Endodermal cell (in vitro differentiated cells): ENCODE measurements around the gene ACKR2. TPM values are rescaled to one million over a fixed set of nuclear protein-coding genes. Genes with fewer than 3 reads are reported as not detected.
A peak's percentile ranks its signal among the peaks of the same experiment; 100 is the strongest.

Experiments
- DNase-seq: peaks from one replicate; pipeline ENCODE4 v3.0.0-alpha.2; 2017
- H3K27ac ChIP-seq: 2 replicates; pipeline ENCODE4 v1.5.1; 2013; ENCODE audit warnings: mild to moderate bottlenecking, low read depth, low read length, moderate library complexity
- H3K27me3 ChIP-seq: 2 replicates; pipeline ENCODE4 v1.6.1; 2013; ENCODE audit warnings: mild to moderate bottlenecking, low read length, moderate library complexity; ENCODE audit not compliant: insufficient read depth, control insufficient read depth, poor library complexity, severe bottlenecking
- H3K36me3 ChIP-seq: 2 replicates; pipeline ENCODE4 v1.7.0; 2013; ENCODE audit warnings: mild to moderate bottlenecking, low read length, moderate library complexity; ENCODE audit not compliant: control insufficient read depth, insufficient read depth
- H3K4me1 ChIP-seq: one replicate; pipeline ENCODE4 v1.7.0; 2013; ENCODE audit warnings: low read length; ENCODE audit not compliant: control insufficient read depth, insufficient read depth
- H3K4me3 ChIP-seq: 2 replicates; pipeline ENCODE4 v1.5.1; 2013; ENCODE audit warnings: mild to moderate bottlenecking, low read length, moderate library complexity
- H3K9ac ChIP-seq: 2 replicates; pipeline ENCODE4 v1.6.1; 2013; ENCODE audit warnings: mild to moderate bottlenecking, low read length, moderate library complexity; ENCODE audit not compliant: poor library complexity, severe bottlenecking; ENCODE audit errors: extremely low read depth
- H3K9me3 ChIP-seq: 2 replicates; pipeline ENCODE4 v1.6.1; 2013; ENCODE audit warnings: mild to moderate bottlenecking, low read length, moderate library complexity; ENCODE audit not compliant: control insufficient read depth
- H3K27ac Mint-ChIP-seq: 2 replicates; pipeline ENCODE4 v1.8.0; 2020; ENCODE audit warnings: mixed read lengths
- H3K27me3 Mint-ChIP-seq: 2 replicates; pipeline ENCODE4 v1.8.0; 2021; ENCODE audit warnings: mild to moderate bottlenecking, mixed read lengths; ENCODE audit not compliant: insufficient read depth
- H3K36me3 Mint-ChIP-seq: 2 replicates; pipeline ENCODE4 v1.8.0; 2020; ENCODE audit warnings: low read depth, mixed read lengths
- H3K4me1 Mint-ChIP-seq: 2 replicates; pipeline ENCODE4 v1.8.0; 2020; ENCODE audit warnings: mixed read lengths
- H3K4me3 Mint-ChIP-seq: 2 replicates; pipeline ENCODE4 v1.8.0; 2020; ENCODE audit warnings: mild to moderate bottlenecking, moderate library complexity, mixed read lengths
- H3K9me3 Mint-ChIP-seq: 2 replicates; pipeline ENCODE4 v1.8.0; 2020; ENCODE audit warnings: mild to moderate bottlenecking, mixed read lengths
- CTCF ChIP-seq: fragments of 200-600 bp; sonication (generic); conservative IDR thresholded peaks from 2 replicates; pipeline ENCODE4 v1.5.0; 2021; ENCODE audit warnings: antibody characterized with exemption, mild to moderate bottlenecking
- WGBS, 2 experiments: methylation state at CpG; one replicate each; pipeline versions ENCODE4 v1.1.5 to v1.1.7; 2013; ENCODE audit warnings: missing lambda C conversion rate in 2 of 2, mixed read lengths in 1 of 2; ENCODE audit not compliant: insufficient coverage in 1 of 2, insufficient read length in 1 of 2; 5-methylcytosine and 5-hydroxymethylcytosine counted together
- total RNA-seq, 2 donors: library from RNA; stranded (reverse); fragmentation: NEBNext Ultra II Directional in 1 of 2; extraction: Animal tissue kit (Norgen Biotek cat#: 25700) in 1 of 2; gene quantifications; 2 replicates in 1 of 2; 3 replicates in 1 of 2; pipeline ENCODE4 v1.2.1, GENCODE V29; 2021

Gene ACKR2
- total RNA-seq, 2 donors from 2014 or later, result 1.1 TPM

GRCh38 chr3:42771271-42771670 is 38.0 kb upstream of the ACKR2 start:
- no peaks in the 10 kb centered on the region for H3K36me3 ChIP-seq
- H3K27me3 ChIP-seq, result peaks cover 6% of the 10 kb centered on the region
- peaks cover 29% of the 10 kb centered on the region for H3K27me3 Mint-ChIP-seq
- no peaks in the 10 kb centered on the region for H3K4me1 Mint-ChIP-seq
- no peak overlapping the region for H3K27ac Mint-ChIP-seq
- H3K4me3 ChIP-seq, result no peak overlapping the region
- peaks cover 3% of the 10 kb centered on the region for H3K36me3 Mint-ChIP-seq
- no peaks in the 10 kb centered on the region for H3K9me3 ChIP-seq
- TF ChIP-seq CTCF, result no peak
- peaks cover 12% of the 10 kb centered on the region for H3K9me3 Mint-ChIP-seq
- H3K4me1 ChIP-seq, result no peaks in the 10 kb centered on the region
- H3K4me3 Mint-ChIP-seq, result no peak overlapping the region
- H3K27ac ChIP-seq, result no peak overlapping the region
- WGBS, 2 experiments, result 90 to 100% methylated on average over 1 of the region's 1 CpG
- no peak overlapping the region for H3K9ac ChIP-seq
- DNase-seq, result no peak

- H3K36me3 ChIP-seq, result peaks cover 6% of the 10 kb centered on the region
- peak within 1 kb of the TSS; percentile 80 for H3K4me3 ChIP-seq
- TF ChIP-seq CTCF, result no peak
- H3K9me3 ChIP-seq, result no peaks in the 10 kb centered on the region
- peak within 1 kb of the TSS; percentile 78 for H3K27ac Mint-ChIP-seq
- H3K9ac ChIP-seq, result peak within 1 kb of the TSS; percentile 16
- WGBS, 2 experiments, result 4 to 10% methylated on average over 26 to 63 of the region's 63 CpGs
- peaks cover 6% of the 10 kb centered on the region for H3K27me3 ChIP-seq
- H3K36me3 Mint-ChIP-seq, result peaks cover 6% of the 10 kb centered on the region
- H3K9me3 Mint-ChIP-seq, result peaks cover 12% of the 10 kb centered on the region
- H3K4me1 ChIP-seq, result no peaks in the 10 kb centered on the region
- peak within 1 kb of the TSS; percentile 65 for H3K4me3 Mint-ChIP-seq
- no peaks in the 10 kb centered on the region for H3K4me1 Mint-ChIP-seq
- peak within 1 kb of the TSS; percentile 69 for H3K27ac ChIP-seq
- peaks cover 29% of the 10 kb centered on the region for H3K27me3 Mint-ChIP-seq
- peak; percentile 98 for DNase-seq
Observed at GRCh38 chr3:42772670-42773408, 36.4 kb upstream of the ACKR2 start, which contains the start of gene CCDC13. TSS of gene CCDC13 (minus strand) at chr3:42773253. CDS start at chr3:42758345, 14,908 bp downstream.

GRCh38 chr3:42773409-42773751 is 35.9 kb upstream of the ACKR2 start:
- Histone ChIP-seq H3K27me3 (peaks cover 6% of the 10 kb centered on the region), H3K9me3 (no peaks in the 10 kb centered on the region), H3K36me3 (peaks cover 6% of the 10 kb centered on the region), H3K9ac (peak overlapping the region; percentile 16), H3K27ac (peak overlapping the region; percentile 69), H3K4me1 (no peaks in the 10 kb centered on the region), H3K4me3 (peak overlapping the region; percentile 80)
- Mint-ChIP-seq H3K36me3 (peaks cover 6% of the 10 kb centered on the region), H3K27me3 (peaks cover 29% of the 10 kb centered on the region), H3K4me1 (no peaks in the 10 kb centered on the region), H3K27ac (peak overlapping the region; percentile 78), H3K9me3 (peaks cover 12% of the 10 kb centered on the region), H3K4me3 (peak overlapping the region; percentile 65)
- no peak for DNase-seq
- WGBS, 2 experiments, result 3 to 22% methylated on average over 5 to 6 of the region's 6 CpGs
- TF ChIP-seq CTCF, result no peak
